MG63 (cell line): ENCODE data around the gene TNNI3. TPM values are rescaled to one million over a fixed set of nuclear protein-coding genes. Genes with fewer than 3 reads are reported as not detected.
"Not testable (repeated sequence)": the region's sequence is repeated elsewhere in the genome, so short reads cannot be mapped to it uniquely, and the experiment has no call there.

ENCODE experiments used
- DNase-seq: peaks from one replicate; pipeline ENCODE4 v3.0.0-alpha.2; 2020
- H3K27me3 ChIP-seq: fragments of 250-450 bp; sonication (Bioruptor Pico); 2 replicates; pipeline ENCODE4 v1.5.1; 2020; ENCODE audit warnings: mild to moderate bottlenecking, moderate library complexity
- H3K36me3 ChIP-seq: fragments of 250-450 bp; sonication (Bioruptor Pico); 2 replicates; pipeline ENCODE4 v1.5.1; 2020; ENCODE audit warnings: mild to moderate bottlenecking, moderate library complexity
- H3K4me3 ChIP-seq: fragments of 250-450 bp; sonication (Bioruptor Pico); 2 replicates; pipeline ENCODE4 v1.5.1; 2020; ENCODE audit warnings: mild to moderate bottlenecking, moderate library complexity
- H3K9me3 ChIP-seq: fragments of 250-450 bp; sonication (Bioruptor Pico); 2 replicates; pipeline ENCODE4 v1.5.1; 2020; ENCODE audit warnings: mild to moderate bottlenecking, moderate library complexity
- total RNA-seq: library from RNA; depleted of rRNA; stranded (reverse); fragments of >200 nt; shearing (Covaris generic); gene quantifications from 2 replicates; pipeline ENCODE4 v1.2.3, GENCODE V29; 2014; ENCODE audit warnings: low replicate concordance

The TNNI3 gene
- total RNA-seq, 1 experiment from 2014 or later, result not detected

DNA sequence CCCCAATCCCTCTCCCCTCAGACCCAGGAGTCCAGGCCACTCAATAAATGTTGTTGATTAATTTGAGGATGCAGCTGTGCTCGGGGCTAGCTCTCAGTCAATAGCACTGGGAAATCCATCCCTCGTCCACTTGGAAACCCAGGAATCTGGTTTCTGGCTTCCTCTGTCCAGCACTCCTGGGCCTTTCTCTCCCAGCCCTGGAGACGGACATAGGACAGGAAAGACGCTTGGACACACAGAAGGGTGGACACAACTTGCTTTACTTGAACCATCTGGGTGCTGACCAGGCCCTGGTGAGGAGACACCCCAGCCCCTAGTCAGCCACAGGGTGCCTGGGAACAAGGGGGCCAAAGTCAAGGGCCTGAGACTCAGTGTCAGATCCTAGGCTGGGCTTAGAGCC is 891 bp upstream of the TNNI3 start:
- Histone ChIP-seq H3K4me3 (no peak overlapping the region), H3K36me3 (no peaks in the 10 kb centered on the region), H3K27me3 (peaks cover 2% of the 10 kb centered on the region; the same call in 1 of the 2 replicates), H3K9me3 (no peaks in the 10 kb centered on the region)
- no peak for DNase-seq

DNA sequence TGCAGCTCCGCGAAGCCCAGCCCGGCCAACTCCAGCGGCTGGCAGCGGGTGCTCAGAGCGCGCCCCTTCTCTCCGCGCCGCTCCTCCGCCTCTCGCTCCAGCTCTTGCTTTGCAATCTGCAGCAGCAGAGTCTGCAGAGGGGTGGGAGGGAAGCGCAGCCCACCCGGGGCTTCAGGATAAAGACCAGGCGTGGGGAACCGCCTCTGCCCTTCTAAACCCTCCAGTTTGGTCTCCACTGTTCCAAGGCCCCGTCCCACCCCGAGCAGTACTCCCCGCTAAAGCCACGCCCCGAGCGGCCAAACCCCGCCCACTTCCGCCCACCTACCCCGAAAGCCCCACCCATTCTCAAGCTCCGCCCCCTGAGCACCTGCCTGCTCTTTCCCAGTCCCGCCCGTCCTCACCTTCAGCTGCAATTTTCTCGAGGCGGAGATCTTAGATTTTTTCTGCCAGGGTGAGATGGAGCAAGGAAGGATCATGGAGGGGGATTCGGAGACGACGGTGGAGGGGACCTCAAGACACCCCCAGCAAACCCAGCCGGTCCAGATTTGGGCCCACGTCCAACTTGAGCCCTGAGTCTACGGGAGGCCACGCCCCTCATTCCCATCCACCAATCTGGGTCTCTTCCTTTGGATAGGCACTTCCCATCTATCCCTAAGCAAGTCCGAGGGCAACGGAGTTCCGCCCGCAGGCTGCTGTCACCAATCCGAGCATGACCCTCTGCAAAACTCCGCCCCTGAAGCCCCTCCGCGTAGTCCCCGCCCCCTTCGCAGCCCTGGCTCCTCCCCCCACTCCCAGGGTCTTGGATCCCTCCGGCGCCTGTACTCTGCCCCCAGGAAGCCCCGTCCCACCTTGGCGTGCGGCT is 1.1 kb downstream of the TNNI3 start:
- DNase-seq, result peak; percentile 42
- H3K9me3 ChIP-seq, result peaks cover 5% of the 10 kb centered on the region
- H3K36me3 ChIP-seq, result no peaks in the 10 kb centered on the region
- H3K27me3 ChIP-seq, result no peaks in the 10 kb centered on the region
- no peak overlapping the region for H3K4me3 ChIP-seq

DNA sequence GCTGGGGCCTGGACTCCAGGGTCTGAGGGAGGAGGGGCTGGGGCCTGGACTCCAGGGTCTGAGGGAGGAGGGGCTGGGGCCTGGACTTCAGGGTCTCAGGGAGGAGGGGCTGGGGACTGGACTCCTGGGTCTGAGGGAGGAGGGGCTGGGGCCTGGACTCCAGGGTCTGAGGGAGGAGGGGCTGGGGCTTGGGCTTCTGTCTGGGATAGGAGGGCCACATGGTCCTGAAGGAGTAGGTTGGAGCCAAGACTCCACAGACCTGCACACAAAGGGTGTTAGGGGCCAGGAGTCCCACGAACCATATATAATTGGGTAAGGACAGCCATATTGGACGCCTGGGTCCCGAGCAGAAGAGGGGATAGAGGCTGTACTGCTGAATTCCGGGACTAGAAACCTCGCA is 1.7 kb downstream of the TNNI3 start:
- H3K9me3 ChIP-seq, H3K27me3 ChIP-seq, H3K4me3 ChIP-seq, H3K36me3 ChIP-seq, DNase-seq: not testable (repeated sequence)

DNA sequence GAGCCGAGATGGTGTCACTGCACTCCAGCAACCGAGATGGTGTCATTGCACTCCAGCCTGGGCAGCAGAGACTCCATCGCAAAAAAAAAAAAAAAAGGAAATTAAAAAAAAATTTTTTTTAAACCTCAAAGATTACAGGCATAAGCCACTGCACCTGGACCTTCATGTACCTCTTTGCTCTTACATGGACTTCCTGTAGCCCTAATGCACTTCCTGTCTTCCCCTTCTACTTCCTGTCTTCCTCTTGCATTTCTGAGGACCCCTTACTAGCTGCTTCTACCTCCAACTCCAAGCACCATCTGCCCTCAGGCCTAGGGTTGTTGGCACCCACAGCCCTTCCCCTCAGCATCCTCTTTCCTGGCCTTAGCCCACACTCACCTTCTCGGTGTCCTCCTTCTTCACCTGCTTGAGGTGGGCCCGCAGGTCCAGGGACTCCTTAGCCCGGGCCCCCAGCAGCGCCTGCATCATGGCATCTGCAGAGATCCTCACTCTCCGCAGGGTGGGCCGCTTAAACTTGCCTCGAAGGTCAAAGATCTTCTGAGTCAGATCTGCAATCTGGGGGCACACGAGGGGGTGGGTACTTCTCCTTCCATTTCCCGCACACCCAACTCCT is 3.8 kb downstream of the TNNI3 start:
- no peak for DNase-seq
- Histone ChIP-seq H3K36me3 (no peaks in the 10 kb centered on the region), H3K27me3 (no peaks in the 10 kb centered on the region), H3K4me3 (no peak overlapping the region), H3K9me3 (peaks cover 5% of the 10 kb centered on the region)

DNA sequence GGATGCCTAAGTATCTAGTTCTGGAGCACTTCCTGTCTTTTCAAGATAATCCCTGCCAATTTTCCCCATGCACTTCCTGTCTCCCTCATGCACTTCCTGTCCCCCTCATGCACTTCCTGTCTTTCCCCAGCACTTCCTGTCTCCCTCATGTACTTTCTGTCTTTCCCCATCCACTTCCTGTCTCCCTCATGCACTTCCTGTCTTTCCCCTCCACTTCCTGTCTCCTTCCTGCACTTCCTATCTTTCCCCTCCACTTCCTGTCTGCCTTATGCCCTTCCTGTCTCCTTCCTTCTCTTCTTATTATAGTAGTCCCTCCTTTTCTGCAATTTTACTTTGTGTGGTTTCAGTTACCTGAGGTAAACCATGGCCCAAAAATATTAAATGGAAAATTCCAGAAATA is 5.5 kb downstream of the TNNI3 start:
- H3K4me3 ChIP-seq, result no peak overlapping the region
- H3K36me3 ChIP-seq, result no peaks in the 10 kb centered on the region
- peaks cover 5% of the 10 kb centered on the region for H3K9me3 ChIP-seq
- no peaks in the 10 kb centered on the region for H3K27me3 ChIP-seq
- no peak for DNase-seq

DNA sequence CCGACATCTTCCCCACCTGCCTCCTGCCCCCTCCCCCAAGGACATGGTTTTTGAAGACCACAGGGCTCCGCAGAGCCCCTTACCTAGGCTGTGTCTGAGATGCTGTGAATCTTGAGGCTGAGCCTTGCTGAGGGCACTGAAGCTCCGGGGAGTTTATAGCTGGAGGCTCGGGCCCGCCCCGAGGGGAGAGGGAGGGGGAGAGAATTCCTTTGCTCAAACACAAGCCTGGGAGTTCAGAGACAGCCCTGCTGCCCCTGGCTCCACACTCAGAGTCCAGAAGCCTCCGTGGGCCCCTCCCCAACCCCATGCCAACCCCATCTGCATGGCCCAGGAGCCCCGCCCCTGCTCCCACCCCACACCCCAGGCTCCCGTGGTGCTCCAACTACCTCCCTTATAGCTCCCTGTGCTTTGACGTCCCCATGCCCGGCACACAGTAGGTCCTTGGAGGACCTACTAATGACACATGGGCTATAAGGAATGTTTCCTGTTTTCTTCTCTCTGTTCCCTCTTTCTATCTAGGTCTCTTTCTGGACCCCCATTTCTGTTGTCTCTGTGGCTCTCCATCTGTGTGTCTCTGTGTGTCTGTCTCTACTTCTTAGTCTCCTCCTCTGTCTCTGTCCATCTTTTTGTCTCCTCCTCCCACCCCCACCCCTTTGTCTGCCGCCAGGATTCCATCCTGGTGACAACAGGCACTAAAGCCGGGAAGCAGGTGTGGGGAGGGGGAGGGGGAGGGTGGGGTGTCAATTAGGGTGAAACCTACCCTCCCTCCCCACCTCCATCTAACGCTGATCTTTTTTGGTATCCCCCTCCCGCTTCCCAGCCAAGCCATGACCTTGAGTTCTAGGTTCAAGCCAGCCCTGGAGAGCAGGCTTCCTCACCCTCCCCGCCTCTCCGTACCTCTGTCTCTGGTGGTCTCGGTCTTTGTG is 8.2 kb downstream of the TNNI3 start, which contains the start of gene TNNT1:
Gene TNNT1, minus strand, starts transcription at position 129 of the 926 bp plus-strand sequence. CDS start 2,049 bp downstream, outside the sequence.
- Histone ChIP-seq H3K27me3 (no peaks in the 10 kb centered on the region; the same call in 1 of the 2 replicates), H3K4me3 (no peak within 1 kb of the TSS), H3K36me3 (no peaks in the 10 kb centered on the region), H3K9me3 (peaks cover 5% of the 10 kb centered on the region)
- DNase-seq, result no peak

DNA sequence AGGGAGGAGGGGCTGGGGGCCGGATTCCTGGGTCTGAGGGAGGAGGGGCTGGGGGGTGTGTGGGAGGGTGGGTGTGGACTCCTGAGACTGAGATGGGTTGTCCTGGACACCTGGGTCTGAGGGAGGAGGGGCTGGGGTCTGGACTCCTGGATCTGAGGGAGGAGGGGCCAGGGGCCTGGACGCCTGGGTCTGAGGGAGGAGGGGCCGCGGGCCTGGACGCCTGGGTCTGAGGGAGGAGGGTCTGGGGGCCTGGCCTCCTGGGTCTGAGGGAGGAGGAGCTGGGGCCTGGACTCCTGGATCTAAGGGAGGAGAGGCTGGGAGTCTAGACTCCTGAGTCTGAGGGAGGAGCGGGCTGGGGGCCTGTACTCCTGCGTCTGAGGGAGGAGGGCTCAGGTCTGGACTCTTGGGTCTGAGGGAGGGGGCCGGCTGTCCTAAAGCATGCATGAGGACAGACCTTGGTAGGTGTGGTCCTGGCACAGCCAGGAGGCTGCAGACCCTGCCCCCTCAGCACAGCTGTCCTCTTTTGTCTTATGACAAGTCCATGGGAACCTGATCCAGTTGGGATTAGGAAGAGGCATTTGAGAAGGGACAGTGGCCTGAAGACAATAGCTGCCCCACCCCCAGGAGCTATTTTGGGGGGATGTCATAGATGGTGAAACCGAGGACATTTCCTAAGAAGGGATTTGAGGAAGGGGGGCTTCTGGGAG is 9.8 kb downstream of the TNNI3 start:
- DNase-seq, result no peak
- Histone ChIP-seq H3K4me3 (no peak overlapping the region), H3K9me3 (peaks cover 5% of the 10 kb centered on the region), H3K36me3 (no peaks in the 10 kb centered on the region), H3K27me3 (peaks cover 10% of the 10 kb centered on the region)

DNA sequence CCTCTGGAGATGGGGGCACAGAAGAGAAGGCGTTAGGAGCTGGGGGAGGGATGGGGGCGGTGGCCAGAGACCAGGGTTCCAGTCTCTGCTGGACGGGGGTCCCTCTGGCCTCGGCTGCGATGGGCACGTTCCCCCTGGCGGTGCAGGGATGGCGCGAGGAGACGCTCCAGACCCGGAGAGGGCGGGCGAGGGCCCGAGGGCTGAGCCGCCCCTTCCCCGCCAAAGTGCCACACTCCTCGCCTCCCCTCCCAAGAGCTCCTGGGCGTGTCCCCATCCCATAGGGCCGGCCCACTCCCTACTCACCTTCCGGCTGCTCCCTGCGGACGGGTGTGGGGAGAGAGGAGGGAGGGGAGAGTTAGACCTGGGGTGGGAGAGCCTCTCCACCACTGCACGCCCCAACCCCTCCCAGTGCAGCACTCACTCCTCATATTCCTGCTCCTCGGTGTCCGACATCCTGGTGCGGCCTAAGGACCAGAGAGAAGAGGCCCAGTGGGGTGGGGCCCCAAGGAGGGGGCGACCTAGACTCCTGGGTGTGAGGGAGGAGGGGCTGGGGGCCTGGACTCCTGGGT is 10.7 kb downstream of the TNNI3 start:
- no peak for DNase-seq
- Histone ChIP-seq H3K27me3 (peaks cover 19% of the 10 kb centered on the region), H3K4me3 (no peak overlapping the region), H3K9me3 (peaks cover 3% of the 10 kb centered on the region), H3K36me3 (no peaks in the 10 kb centered on the region)

DNA sequence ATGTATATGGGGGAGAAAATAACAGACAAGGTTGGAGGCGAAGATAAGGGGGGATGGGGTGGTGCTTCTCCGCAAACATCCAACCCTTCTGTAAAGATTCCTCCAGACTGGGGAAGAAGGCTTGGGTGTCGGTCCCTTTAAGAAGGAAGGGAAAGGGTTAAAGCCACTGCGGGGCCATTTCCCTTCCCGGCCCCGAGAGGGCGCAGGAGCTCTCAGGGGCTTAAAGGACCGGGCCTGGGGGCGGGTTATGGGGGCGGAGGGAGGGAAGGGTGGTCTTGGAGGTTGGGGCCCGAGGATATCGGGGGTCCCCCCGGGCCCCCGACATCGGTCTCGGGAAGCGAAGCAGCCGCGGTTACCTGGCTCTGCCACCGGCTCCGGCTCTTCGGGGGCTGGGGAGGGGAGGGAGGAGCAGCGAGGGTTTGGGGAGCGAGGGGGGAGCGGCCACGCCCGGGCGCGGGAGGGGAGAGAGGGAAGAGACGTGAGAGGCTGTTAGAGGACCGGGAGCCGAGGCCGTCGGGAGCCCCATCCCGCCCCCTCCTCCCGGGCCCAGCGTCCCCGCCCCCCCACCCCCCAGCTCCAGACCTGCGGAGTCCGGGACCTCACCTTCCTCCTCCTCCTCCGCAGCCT is 11.3 kb downstream of the TNNI3 start:
- no peak overlapping the region for H3K4me3 ChIP-seq
- H3K9me3 ChIP-seq, result no peaks in the 10 kb centered on the region

DNA sequence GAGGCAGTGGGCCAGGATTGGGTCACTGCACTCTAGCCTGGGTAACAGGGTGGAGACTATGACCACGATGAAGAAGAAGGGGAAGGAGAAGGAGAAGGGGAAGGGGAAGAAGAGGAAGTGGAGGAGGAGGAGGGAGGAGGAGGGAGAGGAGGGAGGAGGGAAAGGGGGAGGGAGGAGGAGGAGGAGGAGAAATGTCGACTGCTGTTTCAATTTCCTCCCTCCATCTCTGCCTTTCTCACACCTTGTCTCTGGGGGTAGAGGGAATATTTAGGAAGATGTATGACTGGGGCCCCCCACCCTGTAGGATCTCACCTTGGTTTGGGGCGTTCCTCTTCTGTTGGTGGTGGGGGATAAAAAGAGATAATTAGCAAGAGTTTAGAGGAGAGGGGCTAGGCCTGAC is 12.3 kb downstream of the TNNI3 start:
- Histone ChIP-seq H3K9me3 (no peaks in the 10 kb centered on the region), H3K36me3 (no peaks in the 10 kb centered on the region), H3K4me3 (no peak overlapping the region), H3K27me3 (peaks cover 21% of the 10 kb centered on the region)
- DNase-seq, result no peak

More for the DNA sequence above, 11.3 kb downstream of the TNNI3 start:
- no peak for DNase-seq
- peaks cover 21% of the 10 kb centered on the region for H3K27me3 ChIP-seq
- no peaks in the 10 kb centered on the region for H3K36me3 ChIP-seq

DNA sequence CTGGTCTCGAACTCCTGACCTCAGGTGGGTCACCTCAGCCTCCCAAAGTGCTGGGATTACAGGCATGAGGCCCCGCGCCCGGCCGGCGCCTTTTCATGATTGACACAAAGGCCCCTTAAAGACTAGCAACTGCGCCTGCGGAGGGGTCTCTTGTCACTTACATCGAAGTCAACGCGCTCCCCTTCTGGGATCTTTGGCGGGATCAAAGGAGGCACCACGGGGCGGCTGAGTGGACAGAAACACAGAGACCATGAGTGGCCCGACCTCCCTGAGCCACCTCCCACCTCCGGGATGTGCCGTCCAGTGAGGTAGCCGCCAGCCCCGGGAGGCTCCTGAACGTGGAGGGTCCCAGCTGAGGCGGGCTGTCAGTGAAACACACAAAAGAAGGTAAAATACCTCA is 15.8 kb downstream of the TNNI3 start:
- Histone ChIP-seq H3K9me3 (no peaks in the 10 kb centered on the region), H3K4me3 (0 out of 2 replicates have a peak overlapping the region, but pooled peaks have one; percentile 5), H3K27me3 (peaks cover 21% of the 10 kb centered on the region), H3K36me3 (no peaks in the 10 kb centered on the region)
- DNase-seq, result no peak

DNA sequence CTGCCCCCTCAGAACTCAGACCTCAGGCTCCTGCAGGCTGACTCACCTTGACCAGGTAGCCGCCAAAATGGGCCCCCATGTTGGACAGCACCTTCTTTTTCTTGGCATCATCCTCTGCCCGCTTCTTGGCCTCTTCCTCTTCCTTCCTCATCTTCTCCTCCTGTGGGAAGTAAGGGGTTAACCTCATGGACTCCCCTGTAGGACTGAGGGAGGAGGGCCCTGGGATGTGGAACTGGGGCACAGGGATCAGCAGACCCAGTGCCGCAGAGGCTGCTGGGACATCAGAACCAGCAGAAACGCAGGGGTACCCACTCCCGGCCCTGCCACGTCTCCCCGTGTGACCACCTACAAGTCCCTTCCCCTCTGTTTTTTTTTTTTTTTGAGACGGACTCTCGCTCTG is 19.6 kb downstream of the TNNI3 start:
- no peaks in the 10 kb centered on the region for H3K36me3 ChIP-seq
- no peaks in the 10 kb centered on the region for H3K9me3 ChIP-seq
- H3K27me3 ChIP-seq, result peaks cover 14% of the 10 kb centered on the region
- no peak overlapping the region for H3K4me3 ChIP-seq
- no peak for DNase-seq

DNA sequence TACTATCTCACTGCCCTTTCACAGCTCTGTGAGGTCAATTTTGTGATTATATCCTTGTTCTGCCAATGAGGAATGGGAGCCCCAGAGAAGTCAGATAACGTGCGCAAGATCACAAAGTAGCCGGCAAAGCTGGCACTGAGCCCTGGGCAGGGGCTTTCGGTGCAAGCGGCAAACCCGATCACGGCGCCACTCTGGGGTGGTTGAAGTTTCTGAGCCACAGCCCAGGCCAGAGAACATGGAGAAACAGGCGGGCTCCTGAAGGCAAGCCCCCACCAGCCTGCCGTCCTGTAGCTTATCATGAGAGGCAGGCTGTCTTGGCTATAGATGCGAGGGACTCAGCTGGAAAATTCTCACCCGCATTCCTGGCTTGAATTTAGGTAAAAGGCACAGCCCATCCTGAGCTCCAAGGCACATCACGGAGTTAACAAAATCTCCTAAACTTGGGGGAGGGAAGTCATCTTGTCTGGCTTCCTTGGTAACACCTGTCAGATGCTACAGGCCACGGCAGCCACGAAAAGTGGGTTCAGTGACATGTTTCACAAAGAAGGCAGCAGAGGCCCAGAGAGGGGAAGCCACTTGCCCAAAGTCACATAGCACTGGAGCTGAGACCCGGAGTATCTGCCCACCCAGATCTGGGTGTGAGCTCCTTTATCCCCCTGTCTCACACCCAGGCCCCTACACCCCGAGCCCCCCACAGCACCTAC is 21.0 kb downstream of the TNNI3 start:
- Histone ChIP-seq H3K36me3 (no peaks in the 10 kb centered on the region), H3K4me3 (no peak overlapping the region), H3K27me3 (peaks cover 1% of the 10 kb centered on the region; the same call in 1 of the 2 replicates), H3K9me3 (no peaks in the 10 kb centered on the region)
- no peak for DNase-seq

DNA sequence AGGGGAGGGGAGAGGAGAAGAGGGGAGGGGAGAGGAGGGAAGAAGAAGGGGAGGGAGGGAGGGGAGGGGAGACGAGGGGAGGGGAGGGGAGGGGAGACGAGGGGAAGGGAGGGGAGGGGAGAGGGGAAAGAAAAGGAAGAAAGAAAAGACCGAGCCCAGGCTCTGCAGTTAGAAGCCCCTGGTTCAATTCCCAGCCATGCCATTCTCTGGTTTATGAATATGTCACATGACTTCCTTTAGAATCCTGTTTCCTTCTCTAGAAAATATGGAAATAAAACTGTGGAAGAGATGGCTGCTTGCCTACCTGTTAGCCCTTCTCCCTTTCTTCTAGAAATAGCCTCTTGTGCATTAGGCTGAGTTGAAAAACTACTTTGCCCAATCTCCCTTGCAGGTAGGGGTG is 22.8 kb downstream of the TNNI3 start:
- Histone ChIP-seq H3K4me3 (no peak overlapping the region), H3K27me3 (peaks cover 5% of the 10 kb centered on the region; the same call in 1 of the 2 replicates), H3K9me3 (no peaks in the 10 kb centered on the region), H3K36me3 (no peaks in the 10 kb centered on the region)
- no peak for DNase-seq
